Measurements from ENCODE around the gene SHMT2. TPM values are rescaled to one million over a fixed set of nuclear protein-coding genes. Genes with fewer than 3 reads are reported as not detected.
A peak's percentile ranks its signal among the peaks of the same experiment; 100 is the strongest.

Gene SHMT2
- total RNA-seq, 6 donors from 2014 or later = 37.9 to 92.0 (median 52.0) TPM

GRCh38 chr12:57234233-57234570 lies 4.7 kb downstream of the SHMT2 start:
- H3K27me3 ChIP-seq = peaks cover 0 to 16% (median 14%) of the 10 kb centered on the region in 4 donors
- H3K4me3 ChIP-seq = no peak overlapping the region
- no peaks in the 10 kb centered on the region for H3K9me3 ChIP-seq
- ATAC-seq (ENCODE audit: low FRiP score in 2 of 2) = no peak
- DNase-seq = no peak
- WGBS, 2 donors = 79 to 80% methylated on average over 3 of the region's 3 CpGs
- H3K27ac ChIP-seq = peak overlapping the region in 1 of 4 donors; percentile 55
- peaks cover 27 to 43% (median 35%) of the 10 kb centered on the region in 4 donors for H3K4me1 ChIP-seq
- peaks cover 0 to 40% (median 36%) of the 10 kb centered on the region in 4 donors for H3K36me3 ChIP-seq
- no peak for TF ChIP-seq POLR2A (IDR thresholded peaks at IDR 0.05)
- no peak for TF ChIP-seq POLR2AphosphoS5 (IDR thresholded peaks at IDR 0.05)
- TF ChIP-seq CTCF (IDR thresholded peaks at IDR 0.05) = no peak
- TF ChIP-seq EP300 (IDR thresholded peaks at IDR 0.05) = no peak

- Histone ChIP-seq H3K4me1 (peaks cover 29 to 44% (median 37%) of the 10 kb centered on the region in 4 donors), H3K27me3 (peaks cover 0 to 16% (median 14%) of the 10 kb centered on the region in 4 donors), H3K9me3 (no peaks in the 10 kb centered on the region), H3K4me3 (no peak overlapping the region), H3K36me3 (peaks cover 0 to 40% (median 36%) of the 10 kb centered on the region in 4 donors), H3K27ac (peak overlapping the region in 3 of 4 donors; percentile 17 to 55 (median 50))
- WGBS, 2 donors = 90 to 91% methylated on average over 10 of the region's 10 CpGs
- DNase-seq (no peak), ATAC-seq (ENCODE audit: low FRiP score in 2 of 2) (no peak)
- TF ChIP-seq CTCF (IDR thresholded peaks at IDR 0.05) = no peak
- no peak for TF ChIP-seq EP300 (IDR thresholded peaks at IDR 0.05)
- TF ChIP-seq POLR2A (IDR thresholded peaks at IDR 0.05) = no peak
- no peak for TF ChIP-seq POLR2AphosphoS5 (IDR thresholded peaks at IDR 0.05)
Observed at GRCh38 chr12:57234571-57235016, 5.1 kb downstream of the SHMT2 start.

- WGBS, 2 donors = 72 to 87% methylated on average over 12 to 25 of the region's 26 CpGs
- H3K4me1 ChIP-seq = peaks cover 32 to 45% (median 40%) of the 10 kb centered on the region in 4 donors
- H3K27me3 ChIP-seq = peaks cover 0 to 21% (median 18%) of the 10 kb centered on the region in 4 donors
Observed at GRCh38 chr12:57235017-57235727, 5.7 kb downstream of the SHMT2 start.

GRCh38 chr12:57235728-57236131 lies 6.2 kb downstream of the SHMT2 start:
- Histone ChIP-seq H3K4me1 (peaks cover 32 to 45% (median 40%) of the 10 kb centered on the region in 4 donors), H3K27me3 (peaks cover 0 to 27% (median 22%) of the 10 kb centered on the region in 4 donors), H3K9me3 (no peaks in the 10 kb centered on the region), H3K36me3 (peaks cover 0 to 40% (median 36%) of the 10 kb centered on the region in 4 donors), H3K27ac (peak overlapping the region in 3 of 4 donors; percentile 47 to 67 (median 50)), H3K4me3 (peak overlapping the region in 2 of 4 donors; percentile 16 to 28)
- TF ChIP-seq POLR2AphosphoS5 (IDR thresholded peaks at IDR 0.05) (no peak), POLR2A (IDR thresholded peaks at IDR 0.05) (no peak), CTCF (IDR thresholded peaks at IDR 0.05) (no peak), EP300 (IDR thresholded peaks at IDR 0.05) (no peak)
- DNase-seq (no peak), ATAC-seq (ENCODE audit: low FRiP score in 2 of 2) (no peak)
- 58 to 61% methylated on average over 8 of the region's 8 CpGs for WGBS, 2 donors

More at GRCh38 chr12:57235017-57235727, 5.7 kb downstream of the SHMT2 start:
- TF ChIP-seq EP300 (IDR thresholded peaks at IDR 0.05) (peak in 1 of 4 donors; percentile 12), POLR2AphosphoS5 (IDR thresholded peaks at IDR 0.05) (no peak), CTCF (IDR thresholded peaks at IDR 0.05) (no peak)
- peak overlapping the region; percentile 17 to 67 (median 48) for H3K27ac ChIP-seq
- H3K36me3 ChIP-seq = peaks cover 0 to 40% (median 36%) of the 10 kb centered on the region in 4 donors
- ATAC-seq (ENCODE audit: low FRiP score in 2 of 2) (no peak), DNase-seq (peak in 1 of 2 donors; percentile 79)
- peak overlapping the region in 2 of 4 donors; percentile 16 to 28 for H3K4me3 ChIP-seq
- no peaks in the 10 kb centered on the region for H3K9me3 ChIP-seq

Data from upper lobe of left lung (tissue), 6 donors.